Aorta (tissue), 5 donors: ENCODE data around the gene LDLRAD2. TPM values are rescaled to one million over a fixed set of nuclear protein-coding genes. Genes with fewer than 3 reads are reported as not detected.

Experiments used
- ATAC-seq: fragments of 200-7000 bp; cut with Tn5 transposase; one replicate; pipeline ENCODE4 v1.9.1; 2022; ENCODE audit warnings: moderate library complexity; ENCODE audit not compliant: low FRiP score
- DNase-seq, 2 donors: peaks; one replicate each; pipeline ENCODE4 v3.0.0-alpha.2; 2020
- H3K27ac ChIP-seq, 2 donors: one replicate each; pipeline ENCODE4 v1.5.1; 2013; ENCODE audit warnings: low read length in 2 of 2, mild to moderate bottlenecking in 2 of 2, moderate library complexity in 2 of 2, control low read depth in 1 of 2, inconsistent platforms in 1 of 2, low read depth in 1 of 2
- H3K27me3 ChIP-seq, 2 donors: one replicate each; pipeline ENCODE4 v1.6.1; 2013; ENCODE audit warnings: control low read depth in 1 of 2, low read length in 1 of 2, mild to moderate bottlenecking in 1 of 2, moderate library complexity in 1 of 2; ENCODE audit not compliant: insufficient read depth in 2 of 2, control insufficient read depth in 1 of 2
- H3K36me3 ChIP-seq, 2 donors: one replicate each; pipeline ENCODE4 v1.6.1; 2013; ENCODE audit warnings: control low read depth in 1 of 2, low read length in 1 of 2, mild to moderate bottlenecking in 1 of 2; ENCODE audit not compliant: insufficient read depth in 2 of 2, control insufficient read depth in 1 of 2
- H3K4me1 ChIP-seq, 2 donors: one replicate each; pipeline ENCODE4 v1.6.1; 2013; ENCODE audit warnings: low read length in 2 of 2, control low read depth in 1 of 2, mild to moderate bottlenecking in 1 of 2, moderate library complexity in 1 of 2; ENCODE audit not compliant: insufficient read depth in 2 of 2, control insufficient read depth in 1 of 2
- H3K4me3 ChIP-seq, 2 donors: one replicate each; pipeline ENCODE4 v1.5.1; 2013; ENCODE audit warnings: low read length in 2 of 2, control low read depth in 1 of 2, mild to moderate bottlenecking in 1 of 2
- H3K9me3 ChIP-seq: one replicate; pipeline ENCODE4 v1.6.1; 2013; ENCODE audit warnings: mild to moderate bottlenecking, low read length; ENCODE audit not compliant: control insufficient read depth
- WGBS, 2 donors: extraction: QIAGEN DNeasy Blood & Tissue Kit; methylation state at CpG; one replicate each; pipeline ENCODE4 v1.1.7; 2013; 5-methylcytosine and 5-hydroxymethylcytosine counted together
- intact Hi-C, 2 donors: fragments of 100-400 bp; cut with DNase I; formaldehyde crosslinking; loops; one replicate each; pipeline versions ENCODE4 v1.14.2 to v1.15.0; 2022
- polyA plus RNA-seq, 2 donors: library from polyadenylated mRNA; stranded (reverse); fragments of 200-250 nt; gene quantifications; one replicate each; pipeline ENCODE4 v1.2.3, GENCODE V29; 2013
- total RNA-seq, 2 donors: library from RNA; stranded (reverse); fragmentation: NEBNext Ultra II Directional; extraction: Animal tissue kit (Norgen Biotek cat#: 25700); gene quantifications; one replicate each; pipeline ENCODE4 v1.2.1, GENCODE V29; 2021
- donor health status: healthy with polysubstance abuse.
- donor health status: Bipolar disorder and iron deficiency.
- donor health status: DM: no; HTN: no; CAD: no.
- donor health status: DM: no; HTN: no; CAD: no.
- donor health status: DM: yes; HTN: yes; CAD: no.

LDLRAD2 gene
- total and polyA plus RNA-seq, 4 donors = 0.15 to 9.0 (median 1.1) TPM

GRCh38 chr1:21871943-21872342 lies 59.9 kb downstream of the LDLRAD2 start:
- Histone ChIP-seq H3K4me3 (no peak overlapping the region), H3K27ac (peak overlapping the region in 1 of 2 donors; percentile 7), H3K4me1 (no peaks in the 10 kb centered on the region), H3K27me3 (no peaks in the 10 kb centered on the region), H3K9me3 (no peaks in the 10 kb centered on the region), H3K36me3 (peaks cover 2 to 12% of the 10 kb centered on the region in 2 donors)
- no peak for ATAC-seq
- intact Hi-C loops = loop anchor here in 1 of 2 donors (2.0 kb wide), 1 partner anchor 25 kb away; no protein-coding TSS in a partner anchor
- WGBS, 2 donors = 24 to 28% methylated on average over 13 of the region's 13 CpGs
- DNase-seq = no peak

GRCh38 chr1:21872445-21873079 lies 60.5 kb downstream of the LDLRAD2 start:
- ATAC-seq = no peak
- H3K9me3 ChIP-seq = no peaks in the 10 kb centered on the region
- H3K4me1 ChIP-seq = no peaks in the 10 kb centered on the region
- 75 to 79% methylated on average over 17 of the region's 17 CpGs for WGBS, 2 donors
- no peak for DNase-seq
- H3K27me3 ChIP-seq = no peaks in the 10 kb centered on the region
- no peak overlapping the region for H3K4me3 ChIP-seq
- peak overlapping the region in 1 of 2 donors; percentile 7 for H3K27ac ChIP-seq
- intact Hi-C loops = loop anchor here in 1 of 2 donors (2.0 kb wide), 1 partner anchor 24 kb away; no protein-coding TSS in a partner anchor
- H3K36me3 ChIP-seq = peaks cover 2 to 12% of the 10 kb centered on the region in 2 donors

GRCh38 chr1:21873174-21873573 lies 61.1 kb downstream of the LDLRAD2 start:
- Histone ChIP-seq H3K9me3 (no peaks in the 10 kb centered on the region), H3K27me3 (no peaks in the 10 kb centered on the region), H3K4me1 (no peaks in the 10 kb centered on the region), H3K4me3 (no peak overlapping the region), H3K36me3 (peaks cover 6 to 15% of the 10 kb centered on the region in 2 donors), H3K27ac (no peak overlapping the region)
- no peak for DNase-seq
- ATAC-seq = no peak
- intact Hi-C loops = loop anchor here in 1 of 2 donors (2.0 kb wide), 1 partner anchor 24 kb away; no protein-coding TSS in a partner anchor
- WGBS, 2 donors = 84 to 88% methylated on average over 8 of the region's 8 CpGs

GRCh38 chr1:21873761-21874160 lies 61.7 kb downstream of the LDLRAD2 start:
- no peak overlapping the region for H3K4me3 ChIP-seq
- no peaks in the 10 kb centered on the region for H3K27me3 ChIP-seq
- H3K9me3 ChIP-seq = no peaks in the 10 kb centered on the region
- no peaks in the 10 kb centered on the region for H3K4me1 ChIP-seq
- WGBS, 2 donors = 83 to 88% methylated on average over 9 to 10 of the region's 10 CpGs
- peaks cover 7 to 15% of the 10 kb centered on the region in 2 donors for H3K36me3 ChIP-seq
- no peak overlapping the region for H3K27ac ChIP-seq
- DNase-seq = no peak
- ATAC-seq = no peak
- intact Hi-C loops = loop anchor here in 1 of 2 donors (2.0 kb wide), 1 partner anchor 23 kb away; no protein-coding TSS in a partner anchor

- Histone ChIP-seq H3K9me3 (no peaks in the 10 kb centered on the region), H3K4me1 (no peaks in the 10 kb centered on the region), H3K27me3 (no peaks in the 10 kb centered on the region), H3K4me3 (no peak overlapping the region), H3K27ac (no peak overlapping the region), H3K36me3 (peaks cover 5 to 15% of the 10 kb centered on the region in 2 donors)
- no peak for ATAC-seq
- intact Hi-C loops = no loop called here
- DNase-seq = no peak
- WGBS, 2 donors = 80 to 82% methylated on average over 16 of the region's 16 CpGs
These were observed 62.3 kb downstream of the LDLRAD2 start for GRCh38 chr1:21874328-21874727.

Other genes with a start within 250 kb of the LDLRAD2 start
- under 1 TPM; 0.58 to 0.84 TPM for gene RAP1GAP, start 142.9 kb upstream of the LDLRAD2 start, total RNA-seq
- 1 to 10 TPM in 1 of 2 donors, under 1 TPM in 1; 0.33 to 4.9 TPM for gene RAP1GAP, start 142.9 kb upstream of the LDLRAD2 start, polyA plus RNA-seq
- gene USP48, start 29.1 kb upstream of the LDLRAD2 start, total RNA-seq = 10 to 100 TPM; 52.4 to 90.1 TPM
- 10 to 100 TPM; 16.2 to 34.1 TPM for gene USP48, start 29.1 kb upstream of the LDLRAD2 start, polyA plus RNA-seq
- gene HSPG2, start 125.0 kb downstream of the LDLRAD2 start, total RNA-seq = 1,000 to 10,000 TPM in 1 of 2 donors, 100 to 1,000 TPM in 1; 868 to 1,205 TPM
- 100 to 1,000 TPM in 1 of 2 donors, 10 to 100 TPM in 1; 49.1 to 268 TPM for gene HSPG2, start 125.0 kb downstream of the LDLRAD2 start, polyA plus RNA-seq
- gene CELA3B, start 164.8 kb downstream of the LDLRAD2 start, total RNA-seq = 1 to 10 TPM; 1.0 to 1.8 TPM
- gene CELA3B, start 164.8 kb downstream of the LDLRAD2 start, polyA plus RNA-seq = 1 to 10 TPM; 2.5 to 7.5 TPM
- gene CELA3A, start 189.4 kb downstream of the LDLRAD2 start, total RNA-seq = 1 to 10 TPM; 5.0 to 5.2 TPM
- gene CELA3A, start 189.4 kb downstream of the LDLRAD2 start, polyA plus RNA-seq = 1 to 10 TPM; 8.5 to 9.5 TPM
- gene CDC42, start 240.4 kb downstream of the LDLRAD2 start, total RNA-seq = 100 to 1,000 TPM; 203 to 211 TPM
- gene CDC42, start 240.4 kb downstream of the LDLRAD2 start, polyA plus RNA-seq = 100 to 1,000 TPM; 123 to 176 TPM